ENCODE results near the gene C5orf47. TPM values are rescaled to one million over a fixed set of nuclear protein-coding genes. Genes with fewer than 3 reads are reported as not detected.

The C5orf47 gene, protein sequence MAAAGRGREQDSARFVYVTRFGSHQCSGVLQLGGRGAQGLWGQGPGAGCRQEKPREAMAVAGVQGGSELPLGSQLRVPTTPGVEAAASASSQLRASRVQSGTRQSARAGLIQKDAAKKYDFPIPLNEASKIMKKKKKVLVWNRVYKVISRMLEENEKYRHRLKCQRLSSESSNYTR
- total RNA-seq = not detected
- polyA plus RNA-seq (2013, experiment 1 of 2) = not detected
- polyA plus RNA-seq (2013, experiment 2 of 2) = not detected
- long read RNA-seq, experiment 1 = 0 reads
- long read RNA-seq, experiment 2 = 0 reads
- long read RNA-seq, experiment 3 = 0 reads
- long read RNA-seq, experiment 4 = 0 reads

DNA sequence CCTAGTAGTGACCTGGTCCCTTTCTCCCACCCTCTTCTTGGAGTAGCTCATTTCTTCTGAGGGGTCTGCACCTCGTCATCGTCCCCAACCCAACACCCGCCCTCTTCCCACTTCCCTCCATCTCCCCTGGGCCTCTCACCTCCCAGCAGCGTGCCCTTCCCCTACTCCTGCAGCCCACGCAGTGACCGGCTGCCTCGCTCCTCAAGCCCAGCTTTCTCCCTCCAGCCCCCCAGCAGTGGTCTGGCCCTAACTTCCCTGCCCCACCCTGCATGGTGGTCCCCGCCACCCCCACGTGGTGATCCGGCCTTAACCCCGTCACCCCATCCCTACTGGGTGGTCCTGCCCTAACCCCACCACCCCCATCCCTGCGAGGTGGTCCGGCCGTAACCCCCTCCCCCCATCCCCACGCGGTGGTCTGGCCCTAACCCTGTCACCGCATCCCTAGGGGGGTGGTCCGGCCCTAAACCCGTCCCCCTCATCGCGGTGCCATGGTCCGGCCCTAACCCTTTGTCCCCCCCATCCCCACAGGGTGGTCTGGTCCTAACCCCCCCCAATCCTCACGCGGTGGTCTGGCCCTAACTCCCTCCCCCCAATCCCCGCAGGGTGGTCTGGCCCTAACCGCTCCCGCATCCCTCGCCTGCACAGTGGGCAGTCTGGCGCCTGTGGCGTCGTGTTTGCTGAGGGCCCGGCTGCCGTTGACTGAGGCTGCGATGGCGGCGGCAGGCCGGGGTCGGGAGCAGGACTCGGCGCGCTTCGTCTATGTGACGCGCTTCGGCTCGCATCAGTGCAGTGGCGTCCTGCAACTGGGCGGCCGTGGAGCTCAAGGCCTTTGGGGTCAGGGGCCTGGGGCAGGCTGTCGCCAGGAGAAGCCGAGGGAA is at the start of gene C5orf47:
Gene C5orf47, plus strand, starts transcription at position 617 of the 878 bp plus-strand sequence. Its CDS starts 94 bp downstream, at position 711.
- Mint-ChIP-seq H3K4me3 (no peak within 1 kb of the TSS), H3K27me3 (ENCODE audit: insufficient read depth) (no peaks in the 10 kb centered on the region), H3K4me1 (no peaks in the 10 kb centered on the region), H3K36me3 (ENCODE audit: low read depth) (no peaks in the 10 kb centered on the region), H3K9me3 (peaks cover 2% of the 10 kb centered on the region), H3K27ac (no peak within 1 kb of the TSS)
- Histone ChIP-seq H3K36me3 (ENCODE audit: control insufficient read depth, insufficient read depth, low read length) (no peaks in the 10 kb centered on the region), H3K4me3 (ENCODE audit: low read length) (no peak within 1 kb of the TSS), H3K9me3 (ENCODE audit: control insufficient read depth, low read length) (no peaks in the 10 kb centered on the region), H3K9ac (ENCODE audit: extremely low read depth, low read length, poor library complexity, severe bottlenecking) (no peak within 1 kb of the TSS), H3K27me3 (ENCODE audit: control insufficient read depth, insufficient read depth, low read length, poor library complexity, severe bottlenecking) (no peaks in the 10 kb centered on the region), H3K27ac (ENCODE audit: low read depth, low read length) (no peak within 1 kb of the TSS), H3K4me1 (ENCODE audit: control insufficient read depth, insufficient read depth, low read length) (no peaks in the 10 kb centered on the region)
- no peak for DNase-seq
- TF ChIP-seq, protein P1, sequence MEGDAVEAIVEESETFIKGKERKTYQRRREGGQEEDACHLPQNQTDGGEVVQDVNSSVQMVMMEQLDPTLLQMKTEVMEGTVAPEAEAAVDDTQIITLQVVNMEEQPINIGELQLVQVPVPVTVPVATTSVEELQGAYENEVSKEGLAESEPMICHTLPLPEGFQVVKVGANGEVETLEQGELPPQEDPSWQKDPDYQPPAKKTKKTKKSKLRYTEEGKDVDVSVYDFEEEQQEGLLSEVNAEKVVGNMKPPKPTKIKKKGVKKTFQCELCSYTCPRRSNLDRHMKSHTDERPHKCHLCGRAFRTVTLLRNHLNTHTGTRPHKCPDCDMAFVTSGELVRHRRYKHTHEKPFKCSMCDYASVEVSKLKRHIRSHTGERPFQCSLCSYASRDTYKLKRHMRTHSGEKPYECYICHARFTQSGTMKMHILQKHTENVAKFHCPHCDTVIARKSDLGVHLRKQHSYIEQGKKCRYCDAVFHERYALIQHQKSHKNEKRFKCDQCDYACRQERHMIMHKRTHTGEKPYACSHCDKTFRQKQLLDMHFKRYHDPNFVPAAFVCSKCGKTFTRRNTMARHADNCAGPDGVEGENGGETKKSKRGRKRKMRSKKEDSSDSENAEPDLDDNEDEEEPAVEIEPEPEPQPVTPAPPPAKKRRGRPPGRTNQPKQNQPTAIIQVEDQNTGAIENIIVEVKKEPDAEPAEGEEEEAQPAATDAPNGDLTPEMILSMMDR (conservative IDR thresholded peaks at IDR 0.05) = no peak
- 96 to 98% methylated on average over 23 to 46 of the region's 51 CpGs for WGBS, 2 experiments (ENCODE audit: insufficient coverage in 1 of 2, insufficient read length in 1 of 2)

DNA sequence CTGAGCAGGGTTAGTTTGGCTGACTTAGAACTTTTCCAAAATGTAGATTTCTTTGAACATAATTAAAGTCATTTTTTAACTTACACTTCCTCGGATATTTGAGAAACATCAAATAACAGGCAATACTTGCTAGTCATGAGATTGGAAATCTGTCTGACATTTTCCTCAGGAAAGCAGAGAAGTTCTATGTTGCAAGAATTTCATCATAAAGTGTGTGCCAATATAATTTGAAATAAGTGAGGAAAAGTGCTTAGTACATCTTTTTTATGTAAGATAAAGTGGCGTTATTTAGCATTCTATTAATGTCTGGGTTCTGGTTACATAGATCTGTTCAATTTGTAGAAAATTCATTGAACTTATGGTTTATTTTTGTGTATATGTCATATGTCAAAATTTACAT is 48.7 kb upstream of the C5orf47 start:
- H3K9me3 Mint-ChIP-seq = no peaks in the 10 kb centered on the region
- Histone ChIP-seq H3K9ac (ENCODE audit: extremely low read depth, low read length, poor library complexity, severe bottlenecking) (no peak overlapping the region), H3K36me3 (ENCODE audit: control insufficient read depth, insufficient read depth, low read length) (no peaks in the 10 kb centered on the region), H3K27me3 (ENCODE audit: control insufficient read depth, insufficient read depth, low read length, poor library complexity, severe bottlenecking) (no peaks in the 10 kb centered on the region), H3K27ac (ENCODE audit: low read depth, low read length) (no peak overlapping the region), H3K4me3 (ENCODE audit: low read length) (no peak overlapping the region), H3K4me1 (ENCODE audit: control insufficient read depth, insufficient read depth, low read length) (peaks cover 2% of the 10 kb centered on the region), H3K9me3 (ENCODE audit: control insufficient read depth, low read length) (no peaks in the 10 kb centered on the region)
- peaks cover 53% of the 10 kb centered on the region for H3K4me1 Mint-ChIP-seq
- no peak overlapping the region for H3K27ac Mint-ChIP-seq
- H3K27me3 Mint-ChIP-seq (ENCODE audit: insufficient read depth) = no peaks in the 10 kb centered on the region
- no peak overlapping the region for H3K4me3 Mint-ChIP-seq
- WGBS, 2 experiments (ENCODE audit: insufficient coverage in 1 of 2, insufficient read length in 1 of 2) = 96% methylated on average over 2 of the region's 2 CpGs; no CpG with 5 or more reads in 1 of the 2 experiments
- no peak for DNase-seq
- no peaks in the 10 kb centered on the region for H3K36me3 Mint-ChIP-seq (ENCODE audit: low read depth)
- TF ChIP-seq, protein P1 (conservative IDR thresholded peaks at IDR 0.05) = no peak

DNA sequence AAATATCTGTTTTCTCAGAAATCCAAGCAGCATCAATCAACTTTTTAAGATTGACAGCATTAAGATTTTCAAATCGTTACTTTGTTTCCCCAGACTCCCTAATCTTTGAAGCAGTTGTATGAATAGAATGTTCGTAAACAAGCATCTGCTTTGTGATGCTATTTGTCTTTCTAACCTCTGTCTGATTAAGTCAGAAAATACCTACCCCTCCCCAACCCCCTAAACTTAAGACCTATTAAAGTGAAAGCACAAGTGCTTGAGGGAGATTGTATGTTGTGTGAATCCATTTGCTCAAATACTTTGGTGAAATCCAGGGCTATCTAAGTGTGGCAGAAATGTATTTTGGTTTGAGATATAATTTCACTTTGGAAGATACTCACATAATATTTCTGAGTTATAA is 47.9 kb upstream of the C5orf47 start:
- Mint-ChIP-seq H3K27me3 (ENCODE audit: insufficient read depth) (no peaks in the 10 kb centered on the region), H3K36me3 (ENCODE audit: low read depth) (no peaks in the 10 kb centered on the region), H3K4me3 (peak overlapping the region; percentile 7), H3K9me3 (no peaks in the 10 kb centered on the region), H3K4me1 (peaks cover 50% of the 10 kb centered on the region), H3K27ac (peak overlapping the region; percentile 83)
- H3K4me1 ChIP-seq (ENCODE audit: control insufficient read depth, insufficient read depth, low read length) = peaks cover 2% of the 10 kb centered on the region
- WGBS, 2 experiments (ENCODE audit: insufficient coverage in 1 of 2, insufficient read length in 1 of 2) = 53% methylated on average over 2 of the region's 2 CpGs; no CpG with 5 or more reads in 1 of the 2 experiments
- H3K9ac ChIP-seq (ENCODE audit: extremely low read depth, low read length, poor library complexity, severe bottlenecking) = no peak overlapping the region
- no peaks in the 10 kb centered on the region for H3K36me3 ChIP-seq (ENCODE audit: control insufficient read depth, insufficient read depth, low read length)
- H3K27ac ChIP-seq (ENCODE audit: low read depth, low read length) = no peak overlapping the region
- H3K27me3 ChIP-seq (ENCODE audit: control insufficient read depth, insufficient read depth, low read length, poor library complexity, severe bottlenecking) = no peaks in the 10 kb centered on the region
- TF ChIP-seq, protein P1 (conservative IDR thresholded peaks at IDR 0.05) = no peak
- H3K4me3 ChIP-seq (ENCODE audit: low read length) = peak overlapping the region; percentile 9
- no peaks in the 10 kb centered on the region for H3K9me3 ChIP-seq (ENCODE audit: control insufficient read depth, low read length)
- no peak for DNase-seq
